GM23338 (cell line): ENCODE results near the gene ZNF532. TPM values are rescaled to one million over a fixed set of nuclear protein-coding genes. Genes with fewer than 3 reads are reported as not detected.
A peak's percentile ranks its signal among the peaks of the same experiment; 100 is the strongest.

ENCODE experiments used
- ATAC-seq: fragments of 200-7000 bp; cut with Tn5 transposase; 3 replicates; pipeline ENCODE4 v1.9.1; 2020
- DNase-seq: peaks from one replicate; pipeline ENCODE4 v3.0.0-alpha.2; 2015; ENCODE audit warnings: low spot score
- H2AFZ ChIP-seq: fragments of 200-600 bp; sonication (generic); 2 replicates; pipeline ENCODE4 v1.8.0; 2016; ENCODE audit warnings: antibody characterized with exemption, mild to moderate bottlenecking, moderate library complexity
- H3F3A ChIP-seq: fragments of 200-600 bp; sonication (generic); replicated peaks from 2 replicates; pipeline ENCODE4 v1.8.0; 2017; ENCODE audit warnings: antibody characterized with exemption, mixed run types, low read depth
- H3K27ac ChIP-seq: fragments of 200-600 bp; sonication (generic); 2 replicates; pipeline ENCODE4 v1.6.1; 2016; ENCODE audit warnings: low read depth
- H3K27me3 ChIP-seq: fragments of 200-600 bp; sonication (generic); 2 replicates; pipeline ENCODE4 v1.8.0; 2016; ENCODE audit warnings: mild to moderate bottlenecking, mixed run types, moderate library complexity; ENCODE audit not compliant: insufficient read depth
- H3K36me3 ChIP-seq: fragments of 200-600 bp; sonication (generic); 2 replicates; pipeline ENCODE4 v1.8.0; 2016; ENCODE audit warnings: mild to moderate bottlenecking; ENCODE audit not compliant: insufficient read depth
- H3K4me1 ChIP-seq: fragments of 200-600 bp; sonication (generic); 2 replicates; pipeline ENCODE4 v1.8.0; 2016; ENCODE audit warnings: mild to moderate bottlenecking, moderate library complexity; ENCODE audit not compliant: insufficient read depth
- H3K4me2 ChIP-seq: fragments of 200-600 bp; sonication (generic); 2 replicates; pipeline ENCODE4 v1.7.1; 2017; ENCODE audit warnings: mixed run types
- H3K4me3 ChIP-seq: fragments of 200-600 bp; sonication (generic); 2 replicates; pipeline ENCODE4 v1.6.1; 2016; ENCODE audit warnings: mixed run types
- H3K79me2 ChIP-seq: fragments of 200-600 bp; sonication (generic); replicated peaks from 2 replicates; pipeline ENCODE4 v1.8.0; 2017; ENCODE audit warnings: mild to moderate bottlenecking; ENCODE audit not compliant: insufficient read depth
- H3K9me2 ChIP-seq: fragments of 200-600 bp; sonication (generic); 2 replicates; pipeline ENCODE4 v1.8.0; 2017; ENCODE audit not compliant: insufficient read depth
- H4K20me1 ChIP-seq: fragments of 200-600 bp; sonication (generic); replicated peaks from 2 replicates; pipeline ENCODE4 v1.8.0; 2017; ENCODE audit warnings: mild to moderate bottlenecking; ENCODE audit not compliant: insufficient read depth
- H3K27ac Mint-ChIP-seq: 2 replicates; pipeline ENCODE4 v1.8.0; 2020; ENCODE audit warnings: inconsistent platforms, mild to moderate bottlenecking, moderate library complexity, mixed read lengths
- H3K27me3 Mint-ChIP-seq: 3 replicates; pipeline ENCODE4 v1.8.0; 2022; ENCODE audit warnings: low read depth, mild to moderate bottlenecking, moderate library complexity, mixed read lengths, inconsistent platforms; ENCODE audit not compliant: insufficient read depth, poor library complexity
- H3K36me3 Mint-ChIP-seq: 3 replicates; pipeline ENCODE4 v1.8.0; 2021; ENCODE audit warnings: low read depth, mild to moderate bottlenecking, inconsistent platforms, moderate library complexity, mixed read lengths
- H3K4me1 Mint-ChIP-seq: 3 replicates; pipeline ENCODE4 v1.8.0; 2020; ENCODE audit warnings: mild to moderate bottlenecking, inconsistent platforms, mixed read lengths
- H3K4me3 Mint-ChIP-seq: 3 replicates; pipeline ENCODE4 v1.8.0; 2021; ENCODE audit warnings: moderate library complexity, mild to moderate bottlenecking, inconsistent platforms, mixed read lengths
- H3K9me3 Mint-ChIP-seq: 3 replicates; pipeline ENCODE4 v1.8.0; 2020; ENCODE audit warnings: moderate library complexity, mild to moderate bottlenecking, inconsistent platforms, mixed read lengths
- EZH2 ChIP-seq: fragments of 200-600 bp; sonication (generic); IDR thresholded peaks from one replicate; pipeline ENCODE4 v1.8.0; 2017; ENCODE audit warnings: antibody characterized with exemption, mild to moderate bottlenecking, low read depth; ENCODE audit not compliant: unreplicated experiment
- JUNB ChIP-seq: IDR thresholded peaks from one replicate; pipeline ENCODE4 v1.6.1; 2016; ENCODE audit warnings: antibody characterized with exemption; ENCODE audit not compliant: unreplicated experiment
- NANOG ChIP-seq: IDR thresholded peaks from 2 replicates; pipeline ENCODE4 v1.6.1; 2016; ENCODE audit warnings: antibody characterized with exemption, borderline replicate concordance
- POLR2AphosphoS5 ChIP-seq: IDR thresholded peaks from 2 replicates; pipeline ENCODE4 v1.6.1; 2016; ENCODE audit warnings: antibody characterized with exemption, low read depth
- STAT1 ChIP-seq: IDR thresholded peaks from one replicate; pipeline ENCODE4 v1.6.1; 2016; ENCODE audit warnings: antibody characterized with exemption; ENCODE audit not compliant: unreplicated experiment
- ZNF114 ChIP-seq: fragments of 250-450 bp; sonication (Bioruptor Pico); IDR thresholded peaks from 2 replicates; pipeline ENCODE4 v1.5.0; 2020; ENCODE audit warnings: mild to moderate bottlenecking, moderate library complexity
- ZNF331 ChIP-seq: fragments of 250-450 bp; sonication (Bioruptor Pico); IDR thresholded peaks from 2 replicates; pipeline ENCODE4 v1.5.0; 2020; ENCODE audit warnings: low read depth, mild to moderate bottlenecking, moderate library complexity
- polyA plus RNA-seq: library from polyadenylated mRNA; unstranded; fragments of >200 nt; fragmentation: Nextera tagmentation; extraction: Ambion mirVana; gene quantifications from 2 replicates; pipeline ENCODE4 v1.2.1, GENCODE V29; 2016
- total RNA-seq: library from RNA; depleted of rRNA; stranded (reverse); fragments of >200 nt; shearing (Covaris generic); gene quantifications from 2 replicates; pipeline ENCODE4 v1.2.3, GENCODE V29; 2014
- TF ChIP-seq, protein P1 (sequence below), 2 experiments: fragments of 200-600 bp in 1 of 2; sonication (generic) in 1 of 2; conservative IDR thresholded peaks; 2 replicates each; pipeline versions ENCODE4 v1.5.1 to v1.6.1; 2016 to 2017; ENCODE audit warnings: antibody characterized with exemption in 2 of 2, low read depth in 2 of 2, mild to moderate bottlenecking in 2 of 2, moderate library complexity in 1 of 2
- TF ChIP-seq, protein P2 (sequence below): IDR thresholded peaks from 2 replicates; pipeline ENCODE4 v1.6.1; 2016; ENCODE audit warnings: antibody characterized with exemption
- TF ChIP-seq, protein P3 (sequence below): IDR thresholded peaks from one replicate; pipeline ENCODE4 v1.6.1; 2018; ENCODE audit warnings: antibody characterized with exemption; ENCODE audit not compliant: unreplicated experiment

Gene ZNF532
- total and polyA plus RNA-seq, 2 experiments from 2014 or later, result 51.5 to 225 TPM

DNA sequence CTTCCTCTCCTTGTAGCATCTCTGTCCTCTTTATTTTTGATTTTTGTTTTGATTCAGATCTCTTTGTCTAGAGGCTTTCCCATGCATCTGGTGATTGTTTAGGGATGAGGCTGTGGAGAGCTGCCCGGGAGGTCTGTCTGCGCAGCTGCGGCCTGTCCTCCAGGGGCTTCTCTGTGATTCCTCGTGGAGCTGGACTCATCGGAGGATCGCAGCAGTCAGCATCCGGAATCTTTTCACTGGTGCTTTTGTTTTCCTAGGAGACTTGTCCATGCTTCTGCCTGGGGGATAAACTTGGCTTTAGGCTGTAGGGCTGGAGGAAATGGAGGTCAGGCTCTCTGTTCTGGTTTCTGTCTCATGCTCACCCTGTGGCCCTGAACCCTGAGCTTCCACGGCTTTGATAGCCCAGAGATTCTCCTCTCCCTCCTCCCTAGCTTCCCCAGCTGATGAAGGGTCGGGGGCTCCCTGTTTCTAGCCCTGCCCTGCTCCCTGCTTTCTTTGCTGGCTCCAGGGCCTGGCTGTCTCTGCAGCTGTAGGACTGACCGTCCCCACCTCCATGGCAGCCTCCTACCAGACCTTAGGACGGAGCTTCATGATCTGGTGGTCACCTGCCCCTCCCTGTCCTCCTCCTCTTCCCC, 35.5 kb downstream of the ZNF532 start (continued):
- no peak for TF ChIP-seq EZH2
- no peak for TF ChIP-seq STAT1
- TF ChIP-seq, protein P1, sequence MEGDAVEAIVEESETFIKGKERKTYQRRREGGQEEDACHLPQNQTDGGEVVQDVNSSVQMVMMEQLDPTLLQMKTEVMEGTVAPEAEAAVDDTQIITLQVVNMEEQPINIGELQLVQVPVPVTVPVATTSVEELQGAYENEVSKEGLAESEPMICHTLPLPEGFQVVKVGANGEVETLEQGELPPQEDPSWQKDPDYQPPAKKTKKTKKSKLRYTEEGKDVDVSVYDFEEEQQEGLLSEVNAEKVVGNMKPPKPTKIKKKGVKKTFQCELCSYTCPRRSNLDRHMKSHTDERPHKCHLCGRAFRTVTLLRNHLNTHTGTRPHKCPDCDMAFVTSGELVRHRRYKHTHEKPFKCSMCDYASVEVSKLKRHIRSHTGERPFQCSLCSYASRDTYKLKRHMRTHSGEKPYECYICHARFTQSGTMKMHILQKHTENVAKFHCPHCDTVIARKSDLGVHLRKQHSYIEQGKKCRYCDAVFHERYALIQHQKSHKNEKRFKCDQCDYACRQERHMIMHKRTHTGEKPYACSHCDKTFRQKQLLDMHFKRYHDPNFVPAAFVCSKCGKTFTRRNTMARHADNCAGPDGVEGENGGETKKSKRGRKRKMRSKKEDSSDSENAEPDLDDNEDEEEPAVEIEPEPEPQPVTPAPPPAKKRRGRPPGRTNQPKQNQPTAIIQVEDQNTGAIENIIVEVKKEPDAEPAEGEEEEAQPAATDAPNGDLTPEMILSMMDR (conservative IDR thresholded peaks at IDR 0.05; ENCODE audit: low read depth in 2 of 2), result no peak
- TF ChIP-seq, protein P2, sequence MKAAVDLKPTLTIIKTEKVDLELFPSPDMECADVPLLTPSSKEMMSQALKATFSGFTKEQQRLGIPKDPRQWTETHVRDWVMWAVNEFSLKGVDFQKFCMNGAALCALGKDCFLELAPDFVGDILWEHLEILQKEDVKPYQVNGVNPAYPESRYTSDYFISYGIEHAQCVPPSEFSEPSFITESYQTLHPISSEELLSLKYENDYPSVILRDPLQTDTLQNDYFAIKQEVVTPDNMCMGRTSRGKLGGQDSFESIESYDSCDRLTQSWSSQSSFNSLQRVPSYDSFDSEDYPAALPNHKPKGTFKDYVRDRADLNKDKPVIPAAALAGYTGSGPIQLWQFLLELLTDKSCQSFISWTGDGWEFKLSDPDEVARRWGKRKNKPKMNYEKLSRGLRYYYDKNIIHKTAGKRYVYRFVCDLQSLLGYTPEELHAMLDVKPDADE, result no peak
- no peak for TF ChIP-seq POLR2AphosphoS5

DNA sequence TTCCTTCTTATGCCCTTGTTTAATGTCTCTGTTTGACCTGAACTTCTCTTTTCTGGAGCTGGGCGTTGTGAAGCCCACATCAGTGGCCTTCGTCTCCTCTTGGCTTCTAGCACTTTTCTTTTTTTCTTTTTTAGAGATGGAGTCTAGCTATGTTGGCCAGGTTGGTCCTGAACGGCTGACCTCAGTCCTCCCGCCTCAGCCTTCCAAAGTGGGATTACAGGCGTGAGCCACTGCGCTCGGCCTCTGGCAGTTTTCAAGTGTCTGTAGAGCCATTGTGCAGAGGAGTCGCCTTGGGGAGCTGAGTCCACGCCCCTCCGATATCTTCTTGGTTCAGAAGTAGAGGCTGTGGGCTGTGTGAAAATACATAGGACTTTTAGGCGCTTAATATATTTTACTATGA, 36.5 kb downstream of the ZNF532 start:
- Histone ChIP-seq H4K20me1 (peaks cover 67% of the 10 kb centered on the region), H3K36me3 (peaks cover 26% of the 10 kb centered on the region), H3K4me1 (peaks cover 28% of the 10 kb centered on the region), H3K4me3 (no peak overlapping the region), H3K9me2 (no peaks in the 10 kb centered on the region), H3F3A (peaks cover 13% of the 10 kb centered on the region; the same call in 1 of the 2 replicates), H2AFZ (no peak overlapping the region), H3K4me2 (no peak overlapping the region), H3K27me3 (no peaks in the 10 kb centered on the region), H3K27ac (peak overlapping the region; percentile 81; the same call in 1 of the 2 replicates), H3K79me2 (peaks cover 100% of the 10 kb centered on the region)
- TF ChIP-seq ZNF331 (CRISPR knock-in tag) (no peak), JUNB (no peak), POLR2AphosphoS5 (no peak), NANOG (no peak), ZNF114 (CRISPR knock-in tag) (no peak)
- TF ChIP-seq, protein P3, sequence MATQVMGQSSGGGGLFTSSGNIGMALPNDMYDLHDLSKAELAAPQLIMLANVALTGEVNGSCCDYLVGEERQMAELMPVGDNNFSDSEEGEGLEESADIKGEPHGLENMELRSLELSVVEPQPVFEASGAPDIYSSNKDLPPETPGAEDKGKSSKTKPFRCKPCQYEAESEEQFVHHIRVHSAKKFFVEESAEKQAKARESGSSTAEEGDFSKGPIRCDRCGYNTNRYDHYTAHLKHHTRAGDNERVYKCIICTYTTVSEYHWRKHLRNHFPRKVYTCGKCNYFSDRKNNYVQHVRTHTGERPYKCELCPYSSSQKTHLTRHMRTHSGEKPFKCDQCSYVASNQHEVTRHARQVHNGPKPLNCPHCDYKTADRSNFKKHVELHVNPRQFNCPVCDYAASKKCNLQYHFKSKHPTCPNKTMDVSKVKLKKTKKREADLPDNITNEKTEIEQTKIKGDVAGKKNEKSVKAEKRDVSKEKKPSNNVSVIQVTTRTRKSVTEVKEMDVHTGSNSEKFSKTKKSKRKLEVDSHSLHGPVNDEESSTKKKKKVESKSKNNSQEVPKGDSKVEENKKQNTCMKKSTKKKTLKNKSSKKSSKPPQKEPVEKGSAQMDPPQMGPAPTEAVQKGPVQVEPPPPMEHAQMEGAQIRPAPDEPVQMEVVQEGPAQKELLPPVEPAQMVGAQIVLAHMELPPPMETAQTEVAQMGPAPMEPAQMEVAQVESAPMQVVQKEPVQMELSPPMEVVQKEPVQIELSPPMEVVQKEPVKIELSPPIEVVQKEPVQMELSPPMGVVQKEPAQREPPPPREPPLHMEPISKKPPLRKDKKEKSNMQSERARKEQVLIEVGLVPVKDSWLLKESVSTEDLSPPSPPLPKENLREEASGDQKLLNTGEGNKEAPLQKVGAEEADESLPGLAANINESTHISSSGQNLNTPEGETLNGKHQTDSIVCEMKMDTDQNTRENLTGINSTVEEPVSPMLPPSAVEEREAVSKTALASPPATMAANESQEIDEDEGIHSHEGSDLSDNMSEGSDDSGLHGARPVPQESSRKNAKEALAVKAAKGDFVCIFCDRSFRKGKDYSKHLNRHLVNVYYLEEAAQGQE, result no peak
- Mint-ChIP-seq H3K27ac (0 out of 2 replicates have a peak overlapping the region, but pooled peaks have one; percentile 40), H3K27me3 (peaks cover 13% of the 10 kb centered on the region), H3K36me3 (peaks cover 91% of the 10 kb centered on the region), H3K4me1 (peaks cover 65% of the 10 kb centered on the region), H3K9me3 (no peaks in the 10 kb centered on the region), H3K4me3 (no peak overlapping the region)
- DNase-seq, result no peak
- no peak for ATAC-seq
